OCI-LY7 (cell line): Measurements from ENCODE around the gene AIP. TPM values are rescaled to one million over a fixed set of nuclear protein-coding genes. Genes with fewer than 3 reads are reported as not detected.

Source experiments
- BruUV-seq: library from RNA; stranded (reverse); fragments of 400-500 nt; replicated peaks from 2 replicates; lab custom pipeline; 2021; lab: Mats Ljungman, UMichigan
- CTCF ChIA-PET: fragments of 300-600 bp; sonication (Branson Sonifier 250); formaldehyde crosslinking; loops from one replicate; lab custom pipeline; 2022; ENCODE audit warnings: antibody characterized with exemption; ENCODE audit not compliant: unreplicated experiment; lab: Charles Lee
- POLR2A ChIA-PET: fragments of 300-600 bp; sonication (Branson Sonifier 250); formaldehyde crosslinking; loops from one replicate; lab custom pipeline; 2022; ENCODE audit warnings: antibody characterized with exemption; lab: Charles Lee
- DNase-seq: peaks from one replicate; pipeline ENCODE4 v3.0.0-alpha.2; 2015; ENCODE audit warnings: low spot score
- H2AFZ ChIP-seq: fragments of 200-600 bp; sonication (generic), shearing (Covaris generic); 2 replicates; pipeline ENCODE4 v1.6.1; 2014; ENCODE audit warnings: mild to moderate bottlenecking, antibody characterized with exemption, low read length, moderate library complexity
- H3K27ac ChIP-seq: fragments of 200-600 bp; sonication (generic); 2 replicates; pipeline ENCODE4 v1.5.1; 2014; ENCODE audit warnings: mixed run types, low read depth, mild to moderate bottlenecking, moderate library complexity, low read length, inconsistent platforms; ENCODE audit not compliant: poor library complexity, severe bottlenecking
- H3K36me3 ChIP-seq: fragments of 200-600 bp; sonication (generic); 2 replicates; pipeline ENCODE4 v1.6.1; 2014; ENCODE audit warnings: mild to moderate bottlenecking, antibody characterized with exemption, low read length, moderate library complexity, mixed read lengths; ENCODE audit not compliant: insufficient read depth
- H3K4me1 ChIP-seq: fragments of 200-600 bp; sonication (generic); 2 replicates; pipeline ENCODE4 v1.5.1; 2014; ENCODE audit warnings: mild to moderate bottlenecking, low read length; ENCODE audit not compliant: insufficient read depth, poor library complexity, severe bottlenecking
- H3K4me2 ChIP-seq: fragments of 200-600 bp; sonication (generic); 2 replicates; pipeline ENCODE4 v1.6.1; 2014; ENCODE audit warnings: mild to moderate bottlenecking, low read length
- H3K4me3 ChIP-seq: fragments of 200-600 bp; sonication (generic); 2 replicates; pipeline ENCODE4 v1.5.1; 2014; ENCODE audit warnings: mild to moderate bottlenecking, low read depth, low read length; ENCODE audit not compliant: poor library complexity, severe bottlenecking
- H3K79me2 ChIP-seq: fragments of 200-600 bp; sonication (generic); 2 replicates; pipeline ENCODE4 v1.6.1; 2016; ENCODE audit warnings: low read depth, mild to moderate bottlenecking, low read length, moderate library complexity, mixed read lengths; ENCODE audit not compliant: insufficient read depth
- H3K9me2 ChIP-seq: fragments of 200-600 bp; sonication (generic); 2 replicates; pipeline ENCODE4 v1.6.1; 2016; ENCODE audit warnings: mild to moderate bottlenecking, low read length, mixed read lengths; ENCODE audit not compliant: insufficient read depth
- H3K9me3 ChIP-seq: fragments of 200-600 bp; sonication (generic); 2 replicates; pipeline ENCODE4 v1.6.1; 2014; ENCODE audit warnings: mild to moderate bottlenecking, mixed run types, low read length, mixed read lengths
- H4K20me1 ChIP-seq: fragments of 200-600 bp; sonication (generic); 2 replicates; pipeline ENCODE4 v1.6.1; 2014; ENCODE audit warnings: mild to moderate bottlenecking, antibody characterized with exemption, low read length, moderate library complexity, mixed read lengths; ENCODE audit not compliant: insufficient read depth
- EZH2phosphoT487 ChIP-seq: fragments of 200-600 bp; sonication (generic); IDR thresholded peaks from 2 replicates; pipeline ENCODE4 v1.6.1; 2018; ENCODE audit warnings: low read depth, borderline replicate concordance, mild to moderate bottlenecking, mixed run types, antibody characterized with exemption, low read length, moderate library complexity, mixed read lengths
- intact Hi-C: fragments of 100-400 bp; cut with micrococcal nuclease; formaldehyde crosslinking; loops from one replicate; pipeline ENCODE4 v1.10.0; 2022; ENCODE audit not compliant: unreplicated experiment
- total RNA-seq, 2 experiments: library from RNA; depleted of rRNA in 1 of 2; stranded (reverse); fragments of >200 nt in 1 of 2; shearing (Covaris generic) in 1 of 2; gene quantifications; 2 replicates each; pipeline ENCODE4 v1.2.3, GENCODE V29; 2014 to 2022
- TF ChIP-seq, protein P1 (sequence below): fragments of 200-600 bp; sonication (generic); conservative IDR thresholded peaks from 2 replicates; pipeline ENCODE4 v1.5.1; 2014; ENCODE audit warnings: mild to moderate bottlenecking, antibody characterized with exemption, low read length, moderate library complexity, mixed read lengths

Gene AIP
- total RNA-seq, 2 experiments from 2014 or later, result 112 to 125 TPM

DNA sequence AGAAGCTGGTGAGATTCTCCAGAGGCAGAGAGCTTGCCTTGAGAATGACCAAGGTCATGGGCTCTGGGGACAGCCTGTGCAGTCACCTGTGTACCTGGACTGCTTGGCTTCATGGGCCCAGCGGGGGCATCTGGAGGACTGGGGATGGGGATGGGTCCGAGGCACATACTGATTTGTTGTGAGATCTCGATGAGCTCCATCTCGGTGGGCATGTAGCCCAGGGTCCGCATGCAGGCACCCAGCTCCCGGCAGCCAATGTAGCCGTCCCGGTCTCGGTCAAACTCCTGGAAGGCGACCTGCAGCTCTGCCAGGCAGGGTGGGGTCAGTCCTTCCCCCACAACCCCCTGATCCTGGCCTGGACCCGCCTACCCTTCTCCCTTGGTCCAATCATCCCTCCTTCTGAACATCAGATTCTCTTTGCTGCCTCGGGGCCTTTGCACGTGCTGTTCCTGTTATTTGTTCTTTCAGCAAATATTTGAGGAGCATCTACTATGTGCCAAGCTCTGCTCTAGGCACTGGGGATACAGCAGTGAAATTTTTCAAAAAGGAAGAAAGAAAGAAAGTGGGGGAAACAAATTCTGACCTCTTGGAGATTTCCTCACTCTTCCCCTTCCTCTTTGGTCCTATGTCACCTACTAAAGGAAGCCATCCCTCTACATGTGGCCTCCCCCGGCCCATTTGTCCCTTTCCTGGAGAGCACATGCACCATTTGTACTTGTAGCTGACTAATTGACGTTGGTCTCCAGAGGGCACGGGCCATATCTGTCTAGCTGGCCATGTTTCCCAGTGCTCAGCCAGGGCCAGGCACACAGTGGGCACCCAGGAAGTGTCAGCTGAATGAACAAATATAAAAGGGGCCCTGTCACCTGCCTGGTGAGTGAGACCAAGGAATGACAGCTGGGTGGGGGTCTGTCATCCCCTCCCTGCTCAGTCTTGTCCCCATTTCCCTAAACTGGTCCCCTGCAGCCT is 38.3 kb downstream of the AIP start:
- Histone ChIP-seq H3K4me3 (no peak overlapping the region), H3K9me3 (no peaks in the 10 kb centered on the region), H3K27ac (no peak overlapping the region), H3K4me1 (no peaks in the 10 kb centered on the region), H3K4me2 (no peak overlapping the region), H4K20me1 (no peaks in the 10 kb centered on the region), H3K79me2 (no peaks in the 10 kb centered on the region), H2AFZ (no peak overlapping the region), H3K9me2 (no peaks in the 10 kb centered on the region), H3K36me3 (no peaks in the 10 kb centered on the region)
- TF ChIP-seq, protein P1, sequence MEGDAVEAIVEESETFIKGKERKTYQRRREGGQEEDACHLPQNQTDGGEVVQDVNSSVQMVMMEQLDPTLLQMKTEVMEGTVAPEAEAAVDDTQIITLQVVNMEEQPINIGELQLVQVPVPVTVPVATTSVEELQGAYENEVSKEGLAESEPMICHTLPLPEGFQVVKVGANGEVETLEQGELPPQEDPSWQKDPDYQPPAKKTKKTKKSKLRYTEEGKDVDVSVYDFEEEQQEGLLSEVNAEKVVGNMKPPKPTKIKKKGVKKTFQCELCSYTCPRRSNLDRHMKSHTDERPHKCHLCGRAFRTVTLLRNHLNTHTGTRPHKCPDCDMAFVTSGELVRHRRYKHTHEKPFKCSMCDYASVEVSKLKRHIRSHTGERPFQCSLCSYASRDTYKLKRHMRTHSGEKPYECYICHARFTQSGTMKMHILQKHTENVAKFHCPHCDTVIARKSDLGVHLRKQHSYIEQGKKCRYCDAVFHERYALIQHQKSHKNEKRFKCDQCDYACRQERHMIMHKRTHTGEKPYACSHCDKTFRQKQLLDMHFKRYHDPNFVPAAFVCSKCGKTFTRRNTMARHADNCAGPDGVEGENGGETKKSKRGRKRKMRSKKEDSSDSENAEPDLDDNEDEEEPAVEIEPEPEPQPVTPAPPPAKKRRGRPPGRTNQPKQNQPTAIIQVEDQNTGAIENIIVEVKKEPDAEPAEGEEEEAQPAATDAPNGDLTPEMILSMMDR, result no peak
- TF ChIP-seq EZH2phosphoT487, result no peak
- CTCF ChIA-PET, result no interaction called here
- POLR2A ChIA-PET, result interaction anchor here (0.6 kb wide), 1 partner anchor 717 kb away, joined by 3 read pairs; no protein-coding TSS in a partner anchor
- DNase-seq, result no peak
- intact Hi-C loops, result no loop called here
- BruUV-seq, result no TSS peak

DNA sequence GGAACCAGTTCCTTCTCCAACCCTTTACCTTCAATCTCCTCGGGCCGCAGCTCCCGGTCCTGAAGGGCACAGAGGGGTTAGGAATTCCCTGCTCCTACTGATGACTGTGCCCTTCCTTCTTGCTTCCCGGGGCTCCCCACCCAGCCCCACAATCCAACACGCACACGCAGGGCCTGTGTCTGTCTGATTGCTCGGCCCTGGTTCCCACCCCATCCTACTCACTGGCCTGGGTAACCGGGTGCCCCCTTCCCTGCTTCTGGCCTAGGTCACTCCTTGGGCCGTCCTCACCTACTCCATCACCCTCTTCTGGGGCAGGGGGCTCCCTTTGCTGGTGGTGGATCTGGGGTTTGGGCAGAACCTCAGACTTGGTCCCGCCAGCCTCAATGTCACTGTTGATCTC is 39.1 kb downstream of the AIP start:
- no peak overlapping the region for H3K4me2 ChIP-seq
- BruUV-seq, result no TSS peak
- intact Hi-C loops, result no loop called here
- TF ChIP-seq, protein P1, result no peak
- no peak for TF ChIP-seq EZH2phosphoT487
- no peak for DNase-seq
- H3K27ac ChIP-seq, result no peak overlapping the region
- no peaks in the 10 kb centered on the region for H3K4me1 ChIP-seq
- H2AFZ ChIP-seq, result no peak overlapping the region
- no peaks in the 10 kb centered on the region for H3K79me2 ChIP-seq
- CTCF ChIA-PET, result no interaction called here
- no peak overlapping the region for H3K4me3 ChIP-seq
- POLR2A ChIA-PET, result no interaction called here
- H3K9me2 ChIP-seq, result no peaks in the 10 kb centered on the region
- H3K9me3 ChIP-seq, result no peaks in the 10 kb centered on the region
- no peaks in the 10 kb centered on the region for H3K36me3 ChIP-seq
- no peaks in the 10 kb centered on the region for H4K20me1 ChIP-seq

DNA sequence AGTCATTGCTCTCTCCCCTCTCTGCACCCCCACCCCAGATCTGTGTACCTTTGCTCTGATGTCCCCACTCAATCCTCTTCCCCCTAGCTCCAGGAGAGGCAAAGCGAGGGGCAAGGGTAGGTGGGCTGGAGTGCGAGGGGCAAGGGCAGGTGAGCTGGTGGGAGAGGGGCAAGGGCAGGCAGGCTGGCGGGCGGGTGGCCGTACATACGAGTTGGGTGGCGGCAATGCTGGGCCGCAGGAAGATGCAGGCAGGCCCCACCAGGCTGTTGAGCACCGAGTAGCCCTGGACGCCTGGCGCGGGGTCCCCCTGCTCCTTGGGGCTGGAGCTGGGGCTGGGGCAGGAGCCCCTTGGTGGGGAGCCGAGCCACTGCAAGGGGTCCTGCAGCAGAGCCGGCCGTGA is 39.5 kb downstream of the AIP start:
- Histone ChIP-seq H4K20me1 (no peaks in the 10 kb centered on the region), H3K9me3 (no peaks in the 10 kb centered on the region), H3K9me2 (no peaks in the 10 kb centered on the region), H2AFZ (no peak overlapping the region), H3K4me1 (no peaks in the 10 kb centered on the region), H3K27ac (no peak overlapping the region), H3K79me2 (no peaks in the 10 kb centered on the region), H3K36me3 (no peaks in the 10 kb centered on the region), H3K4me3 (no peak overlapping the region), H3K4me2 (no peak overlapping the region)
- no peak for DNase-seq
- intact Hi-C loops, result no loop called here
- BruUV-seq, result no TSS peak
- no peak for TF ChIP-seq EZH2phosphoT487
- TF ChIP-seq, protein P1, result no peak
- ChIA-PET POLR2A (no interaction called here), CTCF (no interaction called here)
